IPS-NIHi11 (cell line): ENCODE data around the gene IL1RAP.
"Not testable (repeated sequence)": the region's sequence is repeated elsewhere in the genome, so short reads cannot be mapped to it uniquely, and the experiment has no call there.

Experiments
- DNase-seq: peaks from one replicate; pipeline ENCODE4 v3.0.0; 2012; ENCODE audit warnings: mixed read lengths, low spot score

The IL1RAP gene

GRCh38 chr3:190513409-190514370 lies at the start of gene IL1RAP:
TSS of gene IL1RAP (plus strand) at chr3:190514085. CDS start at chr3:190564290, 50,205 bp downstream.
- DNase-seq = peak; percentile 97

GRCh38 chr3:190467922-190468321 lies 46.0 kb upstream of the IL1RAP start:
- DNase-seq = no peak

- not testable (repeated sequence) for DNase-seq
Observed at GRCh38 chr3:190473261-190473660, 40.6 kb upstream of the IL1RAP start.

GRCh38 chr3:190481779-190482178 lies 32.1 kb upstream of the IL1RAP start:
- peak; percentile 29 for DNase-seq

- DNase-seq = no peak
Observed at GRCh38 chr3:190485830-190486532, 27.9 kb upstream of the IL1RAP start.

- DNase-seq = peak; percentile 23
Observed at GRCh38 chr3:190486533-190486864, 27.4 kb upstream of the IL1RAP start.

GRCh38 chr3:190486908-190487607 lies 26.8 kb upstream of the IL1RAP start:
- DNase-seq = no peak

GRCh38 chr3:190491533-190492054 lies 22.3 kb upstream of the IL1RAP start:
- DNase-seq = no peak

GRCh38 chr3:190492129-190492528 lies 21.8 kb upstream of the IL1RAP start:
- no peak for DNase-seq

- DNase-seq = peak; percentile 5
Observed at GRCh38 chr3:190492966-190493365, 20.9 kb upstream of the IL1RAP start.

- no peak for DNase-seq
Observed at GRCh38 chr3:190494907-190495306, 19.0 kb upstream of the IL1RAP start.

GRCh38 chr3:190495354-190495753 lies 18.5 kb upstream of the IL1RAP start:
- DNase-seq = no peak

GRCh38 chr3:190495796-190496195 lies 18.1 kb upstream of the IL1RAP start:
- DNase-seq = no peak

- no peak for DNase-seq
Observed at GRCh38 chr3:190496859-190497258, 17.0 kb upstream of the IL1RAP start.

- DNase-seq = no peak
Observed at GRCh38 chr3:190497811-190498210, 16.1 kb upstream of the IL1RAP start.

GRCh38 chr3:190498293-190498692 lies 15.6 kb upstream of the IL1RAP start:
- no peak for DNase-seq

GRCh38 chr3:190499122-190499521 lies 14.8 kb upstream of the IL1RAP start:
- no peak for DNase-seq

- DNase-seq = no peak
Observed at GRCh38 chr3:190502946-190503345, 10.9 kb upstream of the IL1RAP start.

- peak; percentile 30 for DNase-seq
Observed at GRCh38 chr3:190504354-190505125, 9.3 kb upstream of the IL1RAP start.

- DNase-seq = no peak
Observed at GRCh38 chr3:190505381-190506003, 8.4 kb upstream of the IL1RAP start.

GRCh38 chr3:190506271-190506670 lies 7.6 kb upstream of the IL1RAP start:
- no peak for DNase-seq
